ENCODE data around the gene NAV2.

NAV2 gene

GRCh38 chr11:19864141-19865140 lies 151.8 kb downstream of the NAV2 start:
- no peak for TF ChIP-seq CTCF (IDR thresholded peaks at IDR 0.05; ENCODE audit: low read depth, low read length)
- no peak for DNase-seq (ENCODE audit: extremely low read depth, low read depth)

- no peak for TF ChIP-seq CTCF (IDR thresholded peaks at IDR 0.05; ENCODE audit: low read depth, low read length)
- no peak for DNase-seq (ENCODE audit: extremely low read depth, low read depth)
Observed at GRCh38 chr11:19866037-19866436, 153.4 kb downstream of the NAV2 start.

GRCh38 chr11:19866521-19866920 lies 153.9 kb downstream of the NAV2 start:
- no peak for TF ChIP-seq CTCF (IDR thresholded peaks at IDR 0.05; ENCODE audit: low read depth, low read length)
- no peak for DNase-seq (ENCODE audit: extremely low read depth, low read depth)

- no peak for DNase-seq (ENCODE audit: extremely low read depth, low read depth)
Observed at GRCh38 chr11:19867064-19867463, 154.4 kb downstream of the NAV2 start.

GRCh38 chr11:19868281-19868821 lies 155.7 kb downstream of the NAV2 start:
- no peak for TF ChIP-seq CTCF (IDR thresholded peaks at IDR 0.05; ENCODE audit: low read depth, low read length)
- peak; percentile 49 for DNase-seq (ENCODE audit: extremely low read depth, low read depth)

More at GRCh38 chr11:19867064-19867463, 154.4 kb downstream of the NAV2 start:
- no peak for TF ChIP-seq CTCF (IDR thresholded peaks at IDR 0.05; ENCODE audit: low read depth, low read length)

GRCh38 chr11:19868871-19869270 lies 156.2 kb downstream of the NAV2 start:
- no peak for DNase-seq (ENCODE audit: extremely low read depth, low read depth)
- TF ChIP-seq CTCF (IDR thresholded peaks at IDR 0.05; ENCODE audit: low read depth, low read length): no peak

GRCh38 chr11:19869466-19869865 lies 156.8 kb downstream of the NAV2 start:
- DNase-seq (ENCODE audit: extremely low read depth, low read depth): no peak
- TF ChIP-seq CTCF (IDR thresholded peaks at IDR 0.05; ENCODE audit: low read depth, low read length): no peak

All from AG09319 (cell line).